Fibroblast of peridontal ligament (primary cell): Measurements from ENCODE around the gene RNH1.

Source experiments
- DNase-seq: peaks from one replicate; pipeline ENCODE4 v3.0.0-alpha.2; 2010; ENCODE audit errors: extremely low read depth

Gene RNH1

GRCh38 chr11:506995-507726 is at the start of gene RNH1:
Gene RNH1, minus strand, starts transcription at chr11:507242. Its CDS starts 5,080 bp downstream, at chr11:502162.
- peak; percentile 93 for DNase-seq

- DNase-seq = no peak
Observed at GRCh38 chr11:555780-556661, 49.0 kb upstream of the RNH1 start.

- no peak for DNase-seq
Observed at GRCh38 chr11:555227-555779, 48.3 kb upstream of the RNH1 start.

GRCh38 chr11:554428-555226 is 47.6 kb upstream of the RNH1 start:
- no peak for DNase-seq

- DNase-seq = no peak
Observed at GRCh38 chr11:553988-554340, 46.9 kb upstream of the RNH1 start.

- no peak for DNase-seq
Observed at GRCh38 chr11:553083-553987, 46.3 kb upstream of the RNH1 start.

- DNase-seq = no peak
Observed at GRCh38 chr11:551596-551995, 44.6 kb upstream of the RNH1 start.

GRCh38 chr11:551131-551530 is 44.1 kb upstream of the RNH1 start:
- no peak for DNase-seq

GRCh38 chr11:550746-551085 is 43.7 kb upstream of the RNH1 start:
- no peak for DNase-seq

GRCh38 chr11:550021-550745 is 43.1 kb upstream of the RNH1 start:
- DNase-seq = no peak

- DNase-seq = no peak
Observed at GRCh38 chr11:548700-549603, 41.9 kb upstream of the RNH1 start.

- no peak for DNase-seq
Observed at GRCh38 chr11:545171-545570, 38.1 kb upstream of the RNH1 start.

GRCh38 chr11:544817-545166 is 37.8 kb upstream of the RNH1 start:
- DNase-seq = no peak

- DNase-seq = no peak
Observed at GRCh38 chr11:541433-541885, 34.4 kb upstream of the RNH1 start.

GRCh38 chr11:540583-541432 is 33.8 kb upstream of the RNH1 start:
- no peak for DNase-seq

GRCh38 chr11:539971-540481 is 33.0 kb upstream of the RNH1 start:
- DNase-seq = no peak

- DNase-seq = no peak
Observed at GRCh38 chr11:538431-539051, 31.5 kb upstream of the RNH1 start.
